Astrocyte of the spinal cord (primary cell): ENCODE measurements around the gene GJC2.

Source experiments
- DNase-seq: peaks from one replicate; pipeline ENCODE4 v3.0.0; 2011; ENCODE audit warnings: low read depth, low spot score
- H3K4me3 ChIP-seq: 2 replicates; pipeline ENCODE4 v1.5.1; 2011; ENCODE audit warnings: low read depth, mild to moderate bottlenecking, low read length, moderate library complexity
- in situ Hi-C: cut with HindIII; loops from 2 replicates; pipeline ENCODE4 v1.10.0; 2017; ENCODE audit warnings: low sequenced_read_pairs
- TF ChIP-seq, protein P1 (sequence below): IDR thresholded peaks from 2 replicates; pipeline ENCODE4 v1.5.1; 2012; ENCODE audit warnings: low read depth, mild to moderate bottlenecking, low read length, inconsistent platforms

GJC2 gene

GRCh38 chr1:228207851-228208821 lies 58.4 kb downstream of the GJC2 start, which contains the start of gene OBSCN:
Gene OBSCN, plus strand, starts transcription at chr1:228208044. Its CDS starts 3,740 bp downstream, at chr1:228211784.
- H3K4me3 ChIP-seq: no peak within 1 kb of the TSS
- TF ChIP-seq, protein P1, sequence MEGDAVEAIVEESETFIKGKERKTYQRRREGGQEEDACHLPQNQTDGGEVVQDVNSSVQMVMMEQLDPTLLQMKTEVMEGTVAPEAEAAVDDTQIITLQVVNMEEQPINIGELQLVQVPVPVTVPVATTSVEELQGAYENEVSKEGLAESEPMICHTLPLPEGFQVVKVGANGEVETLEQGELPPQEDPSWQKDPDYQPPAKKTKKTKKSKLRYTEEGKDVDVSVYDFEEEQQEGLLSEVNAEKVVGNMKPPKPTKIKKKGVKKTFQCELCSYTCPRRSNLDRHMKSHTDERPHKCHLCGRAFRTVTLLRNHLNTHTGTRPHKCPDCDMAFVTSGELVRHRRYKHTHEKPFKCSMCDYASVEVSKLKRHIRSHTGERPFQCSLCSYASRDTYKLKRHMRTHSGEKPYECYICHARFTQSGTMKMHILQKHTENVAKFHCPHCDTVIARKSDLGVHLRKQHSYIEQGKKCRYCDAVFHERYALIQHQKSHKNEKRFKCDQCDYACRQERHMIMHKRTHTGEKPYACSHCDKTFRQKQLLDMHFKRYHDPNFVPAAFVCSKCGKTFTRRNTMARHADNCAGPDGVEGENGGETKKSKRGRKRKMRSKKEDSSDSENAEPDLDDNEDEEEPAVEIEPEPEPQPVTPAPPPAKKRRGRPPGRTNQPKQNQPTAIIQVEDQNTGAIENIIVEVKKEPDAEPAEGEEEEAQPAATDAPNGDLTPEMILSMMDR: no peak
- in situ Hi-C loops: no loop called here
- DNase-seq: no peak

GRCh38 chr1:228208831-228209551 lies 59.3 kb downstream of the GJC2 start:
- H3K4me3 ChIP-seq: no peak overlapping the region
- no peak for DNase-seq
- in situ Hi-C loops: no loop called here
- TF ChIP-seq, protein P1: no peak
